T-helper 2 cell (primary cell): ENCODE measurements around the gene FLT1.

Source experiments
- DNase-seq, 5 experiments: peaks; one replicate each; pipeline versions ENCODE4 v3.0.0 to v3.0.0-alpha.2; 2012 to 2022

FLT1 gene

DNA sequence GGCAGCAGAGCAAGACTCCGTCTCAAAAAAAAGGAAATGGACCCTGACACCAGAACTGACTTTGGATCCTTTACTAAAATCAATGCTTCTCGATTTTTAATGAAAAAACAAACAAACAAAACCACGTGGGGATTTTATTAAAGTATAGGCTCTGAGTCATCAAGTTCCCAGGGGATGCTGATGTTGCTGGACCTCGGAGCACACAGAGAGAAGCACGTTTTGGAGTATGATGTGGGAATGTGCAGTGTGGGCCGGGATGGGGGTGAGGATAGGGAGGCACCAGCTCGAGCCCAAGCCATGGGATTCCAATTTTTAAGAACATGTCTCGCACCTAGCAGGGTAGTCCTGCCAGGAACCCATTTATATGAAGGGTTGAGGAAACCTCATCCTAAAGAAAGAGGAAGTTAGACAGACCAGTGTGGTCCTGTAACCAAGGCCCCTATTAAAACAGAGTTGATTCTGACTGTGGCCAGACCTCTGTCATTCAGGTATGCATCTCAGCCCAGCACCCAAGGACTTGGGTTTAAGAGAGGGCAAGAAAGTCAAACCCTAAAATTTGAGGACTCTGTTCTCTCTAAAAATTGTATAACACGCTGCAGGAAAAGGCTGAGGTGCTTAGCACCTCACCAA lies 6.4 kb downstream of the FLT1 start:
- DNase-seq: no peak

DNA sequence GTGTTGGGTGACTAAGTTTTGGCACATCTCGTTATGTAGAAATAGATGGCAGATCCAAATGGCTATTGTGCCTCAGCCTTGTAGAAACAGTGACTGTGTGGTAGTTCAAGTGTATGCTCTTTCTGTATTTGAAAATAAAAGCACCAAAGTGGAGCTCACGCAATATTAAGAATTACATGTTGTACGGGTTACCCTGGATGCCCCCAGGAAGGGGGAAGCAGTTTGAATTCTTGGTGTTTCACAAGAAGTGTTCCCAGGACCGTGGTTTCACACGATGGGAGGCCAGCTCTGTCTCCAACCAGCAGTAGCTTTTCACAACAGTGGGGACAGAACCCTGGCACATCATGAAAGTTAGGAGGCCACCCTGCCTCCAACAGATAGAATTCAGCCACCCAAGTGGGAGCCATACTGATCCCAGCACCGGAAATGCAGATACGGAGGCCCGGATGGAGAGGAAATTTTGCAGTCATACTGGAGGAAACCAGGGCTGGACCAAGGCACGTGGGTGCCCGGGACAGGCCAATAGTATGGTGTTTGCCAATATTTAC lies 8.9 kb downstream of the FLT1 start:
- no peak for DNase-seq

GRCh38 chr13:28485551-28485950 lies 9.4 kb downstream of the FLT1 start:
- no peak for DNase-seq

DNA sequence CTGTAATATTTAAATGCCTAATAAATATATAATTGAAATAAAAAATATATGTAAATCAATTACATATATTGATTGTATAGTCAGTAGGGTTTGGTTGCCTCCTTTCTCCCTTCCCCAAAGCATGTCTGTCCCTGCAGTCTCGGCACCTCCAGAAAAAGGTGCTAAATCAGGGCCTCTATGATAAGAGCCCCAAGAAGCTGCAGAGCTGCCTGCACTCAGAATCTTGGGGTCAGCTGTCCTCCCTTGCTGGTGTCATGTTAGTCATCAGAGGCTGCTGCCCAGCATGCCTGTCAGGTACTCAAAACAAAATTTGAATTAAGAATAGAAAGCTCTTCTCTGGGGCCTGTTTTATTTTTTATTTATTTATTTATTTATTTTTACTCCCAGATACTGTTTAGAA lies 9.8 kb downstream of the FLT1 start:
- DNase-seq: no peak

DNA sequence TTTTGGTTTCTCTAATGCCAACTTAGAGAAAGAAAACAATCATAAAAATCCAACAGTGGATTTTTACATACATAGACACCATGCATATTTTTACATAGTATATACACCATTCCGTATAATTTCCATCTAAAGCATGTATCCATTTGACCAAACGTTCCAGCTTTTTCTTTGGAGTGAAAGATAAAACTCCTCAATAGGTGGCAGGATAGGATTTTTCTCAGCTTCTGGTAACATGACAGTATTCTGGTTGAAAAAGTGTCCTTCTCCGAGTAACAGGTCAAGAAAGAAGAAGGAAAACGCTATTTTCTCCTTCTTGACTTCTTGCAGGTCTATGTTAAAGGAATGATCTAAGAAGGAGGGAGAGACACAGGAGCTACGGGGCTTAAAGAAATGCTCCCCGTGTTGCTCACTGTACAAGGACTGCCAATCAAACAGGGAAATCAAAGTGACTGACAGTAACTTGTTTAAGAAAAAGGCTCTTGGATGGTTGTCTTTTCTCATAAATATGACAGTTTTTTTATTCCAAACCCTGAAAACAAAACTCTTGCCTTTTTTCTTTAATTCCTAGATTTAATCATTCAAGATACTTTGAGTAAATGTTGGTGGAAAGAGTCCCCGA lies 11.5 kb downstream of the FLT1 start:
- no peak for DNase-seq

GRCh38 chr13:28479005-28479404 lies 15.9 kb downstream of the FLT1 start:
- no peak for DNase-seq

- DNase-seq: no peak
Observed at GRCh38 chr13:28478127-28478526, 16.8 kb downstream of the FLT1 start.

DNA sequence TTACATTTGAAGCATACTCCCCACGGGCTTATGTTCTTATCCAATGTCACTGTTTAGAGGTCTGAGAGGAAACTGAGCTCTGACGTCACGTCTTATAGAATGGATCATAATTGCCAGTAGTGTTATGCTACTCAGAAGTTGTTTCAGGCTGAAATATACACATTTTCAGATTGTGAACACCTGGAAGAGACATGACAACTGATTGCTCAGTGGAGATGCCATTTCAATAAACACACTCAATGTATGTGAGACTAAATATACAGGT lies 17.3 kb downstream of the FLT1 start:
- DNase-seq: no peak

- DNase-seq: no peak
Observed at GRCh38 chr13:28476919-28477708, 17.8 kb downstream of the FLT1 start.

DNA sequence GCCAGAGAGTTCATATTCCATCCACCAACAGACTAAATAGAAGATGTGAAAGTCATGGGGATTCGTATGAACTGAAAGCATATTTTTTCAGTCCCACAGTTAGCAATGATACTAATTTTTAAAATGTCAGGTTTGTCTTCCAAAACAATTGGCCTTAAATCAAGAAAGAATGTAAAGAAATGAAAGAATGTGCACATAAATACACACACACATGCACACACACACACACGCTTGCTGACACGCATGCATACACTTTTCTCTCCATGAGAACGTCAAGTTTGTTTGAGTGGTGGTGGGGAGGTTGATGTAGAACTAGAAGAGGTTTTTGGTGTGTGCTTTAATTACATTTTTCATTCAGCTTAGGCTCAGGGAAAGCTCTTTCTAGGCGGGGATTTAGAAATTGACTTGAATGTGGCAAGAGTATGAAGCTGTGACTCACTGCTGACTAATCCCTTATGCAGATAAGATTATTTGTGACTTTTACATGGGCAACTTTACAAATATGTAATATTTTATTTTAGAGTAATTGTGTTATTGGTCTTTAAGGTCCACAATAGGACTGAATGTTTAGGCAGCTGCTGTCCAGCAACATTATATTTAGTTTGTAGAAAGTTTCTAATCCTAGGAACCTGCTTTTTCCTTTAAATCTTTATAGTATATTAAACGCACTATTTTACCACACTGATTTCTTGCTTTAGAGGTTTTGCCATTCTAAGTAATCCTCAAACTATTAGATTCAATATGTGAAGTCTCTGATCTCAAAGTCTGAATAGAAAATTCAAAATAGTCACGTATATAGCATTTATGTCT lies 18.8 kb downstream of the FLT1 start:
- DNase-seq: no peak

- DNase-seq: no peak
Observed at GRCh38 chr13:28474491-28475134, 20.3 kb downstream of the FLT1 start.

- DNase-seq: no peak
Observed at GRCh38 chr13:28473044-28473443, 21.9 kb downstream of the FLT1 start.

DNA sequence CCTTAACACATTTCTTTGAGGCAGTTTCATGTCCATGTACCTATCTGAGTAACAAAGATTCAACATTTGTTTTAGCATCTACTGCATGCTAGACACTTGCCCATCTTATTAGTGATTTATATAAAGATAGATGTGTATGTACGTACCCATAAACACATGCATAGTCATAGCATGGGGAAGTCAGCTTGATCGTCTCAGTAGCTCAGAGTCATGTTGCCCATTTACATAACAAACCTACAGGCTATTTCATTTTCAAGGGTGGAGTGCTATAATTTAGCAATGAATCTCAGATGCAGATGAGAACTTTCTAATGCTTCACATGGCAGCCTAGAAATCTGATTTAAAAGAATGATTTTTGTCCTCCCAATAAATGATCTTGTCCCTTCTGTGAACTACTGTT lies 23.5 kb downstream of the FLT1 start:
- DNase-seq: no peak

GRCh38 chr13:28470296-28470695 lies 24.6 kb downstream of the FLT1 start:
- DNase-seq: no peak

DNA sequence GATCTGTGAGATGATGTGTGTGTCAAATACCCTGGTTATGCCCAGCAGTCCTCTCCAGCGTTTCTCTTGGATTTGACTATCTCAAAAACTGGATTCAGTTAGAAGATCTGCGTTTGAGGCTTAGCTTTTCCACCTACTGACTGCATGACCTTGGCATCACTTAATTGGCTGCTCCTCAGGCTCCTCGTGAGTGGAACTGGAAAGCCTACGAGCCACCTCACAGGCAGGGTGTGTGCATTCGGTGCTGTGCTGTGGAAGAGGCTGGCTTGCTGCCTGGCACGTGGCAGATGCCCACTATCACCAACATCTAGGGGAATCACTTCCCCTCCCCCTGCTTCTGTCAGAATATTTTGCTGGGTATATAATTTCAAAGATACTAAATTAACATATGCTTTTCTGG lies 25.6 kb downstream of the FLT1 start:
- no peak for DNase-seq

DNA sequence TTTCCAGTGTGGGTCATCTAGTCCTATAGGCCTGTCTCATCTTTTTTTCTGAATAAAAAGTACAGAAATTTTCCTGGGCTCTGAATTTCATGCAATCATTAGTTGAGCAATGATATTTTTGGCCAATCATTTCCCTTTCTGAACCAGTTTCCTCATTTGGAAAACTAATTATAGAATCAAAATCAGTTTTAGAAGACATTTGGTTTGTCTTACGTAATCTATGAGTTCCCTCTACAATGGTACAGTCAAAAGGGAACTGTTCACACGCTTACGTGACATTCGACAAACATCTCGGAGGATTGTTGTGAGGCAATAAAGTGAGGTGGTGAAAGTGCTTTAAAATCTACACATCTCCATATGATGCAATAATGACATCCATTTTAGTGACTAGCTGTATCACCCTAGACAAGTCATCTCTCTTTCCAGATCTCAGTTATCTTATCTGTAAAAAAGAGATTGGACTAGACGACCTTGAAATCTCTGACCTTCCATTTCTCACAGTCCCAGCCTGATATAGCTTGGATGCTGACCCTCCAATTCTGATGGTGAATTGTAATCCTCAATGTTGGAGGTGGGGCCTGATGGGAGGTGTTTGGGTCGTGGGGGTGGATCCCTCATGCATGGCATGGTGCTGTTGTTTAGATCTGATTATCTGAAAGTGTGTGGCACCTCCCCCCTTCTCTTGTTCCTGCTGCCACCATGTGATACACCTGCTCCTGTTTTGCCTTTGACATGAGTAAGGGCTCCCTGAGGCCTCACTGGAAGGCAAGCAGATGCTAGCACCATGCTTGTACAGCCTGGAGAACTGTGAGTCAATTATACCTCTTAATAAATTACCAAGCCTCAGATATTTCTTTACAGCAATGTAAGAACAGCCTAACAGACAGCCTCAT lies 26.7 kb downstream of the FLT1 start:
- no peak for DNase-seq

DNA sequence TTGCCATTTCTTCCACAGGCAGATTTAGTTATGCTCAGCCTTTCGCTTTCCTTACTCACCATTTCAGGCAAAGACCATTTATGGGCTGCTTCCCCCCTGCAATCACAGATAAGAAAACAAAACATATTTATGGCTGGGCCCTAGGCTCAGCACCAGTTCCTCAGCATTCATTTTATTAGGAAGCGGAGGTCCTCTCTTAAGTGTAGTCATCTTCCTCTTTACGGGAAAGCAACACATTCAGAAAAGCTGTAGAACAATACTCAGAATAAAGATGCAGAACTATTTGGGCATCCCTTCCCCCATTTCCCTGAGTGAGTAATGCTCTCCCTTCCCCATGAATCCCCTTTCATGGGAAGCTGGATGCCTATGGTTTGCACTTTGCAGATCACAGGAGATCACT lies 27.9 kb downstream of the FLT1 start:
- no peak for DNase-seq

DNA sequence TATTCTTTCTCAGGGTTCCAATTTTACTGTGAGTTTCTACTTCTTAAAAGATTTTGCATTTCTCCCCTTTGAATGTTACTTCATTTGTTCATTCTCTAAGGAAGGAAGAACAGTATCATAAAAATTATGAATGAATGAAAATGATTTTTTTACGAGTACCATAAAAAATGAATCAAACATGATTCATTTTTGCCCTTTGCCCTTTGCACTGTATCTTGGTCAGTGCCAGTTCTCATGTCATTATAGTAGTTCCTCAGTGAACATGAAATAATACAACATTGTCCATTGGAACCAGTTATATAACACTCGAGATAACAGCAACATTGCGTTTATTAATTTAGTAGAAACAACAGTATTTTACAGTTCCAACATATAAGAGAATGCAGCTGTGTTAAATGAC lies 28.8 kb downstream of the FLT1 start:
- no peak for DNase-seq

GRCh38 chr13:28464861-28465460 lies 30.0 kb downstream of the FLT1 start:
- DNase-seq: no peak

DNA sequence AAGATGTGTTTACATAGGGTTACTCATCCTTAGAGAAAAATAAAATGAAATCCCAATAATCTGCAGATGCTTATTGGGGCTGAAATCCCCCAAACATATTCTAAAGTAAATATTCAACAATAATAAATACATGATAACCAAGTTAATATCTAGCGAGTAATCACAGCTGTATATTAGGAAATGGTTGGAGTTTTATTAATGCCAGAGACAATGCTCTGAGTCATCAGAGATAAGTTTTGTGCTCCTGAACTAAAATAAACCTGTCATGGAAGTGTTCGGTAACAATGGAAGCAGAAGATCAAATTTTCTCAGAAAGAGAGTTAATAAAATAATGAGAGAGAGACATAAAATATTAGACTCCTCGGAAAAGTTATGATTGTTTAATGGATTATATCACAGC lies 31.4 kb downstream of the FLT1 start:
- no peak for DNase-seq

DNA sequence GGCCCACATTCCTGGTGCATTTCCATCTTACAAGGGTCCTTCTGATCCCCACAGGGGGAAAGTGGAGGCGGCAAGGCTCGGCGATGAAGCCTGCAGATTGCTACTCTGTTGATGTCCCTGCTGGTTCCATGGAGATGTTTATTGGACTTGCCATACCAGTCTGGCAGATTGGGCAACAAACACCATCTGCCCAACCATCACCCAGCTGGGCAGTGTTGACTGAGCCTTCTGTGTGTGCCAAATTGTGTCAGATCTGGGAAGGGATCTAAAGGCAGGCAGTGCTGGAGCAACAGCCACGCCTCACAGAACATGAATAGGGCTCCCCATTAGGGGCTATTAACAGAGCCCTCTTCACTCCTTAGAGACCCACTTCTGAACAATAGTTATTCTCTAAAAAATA lies 35.0 kb downstream of the FLT1 start:
- no peak for DNase-seq
